H9 (cell line): ENCODE measurements around the gene GBGT1. TPM values are rescaled to one million over a fixed set of nuclear protein-coding genes. Genes with fewer than 3 reads are reported as not detected.

ENCODE experiments used
- DNase-seq: peaks from one replicate; pipeline ENCODE4 v3.0.0-alpha.2; 2017
- H2AFZ ChIP-seq: one replicate; pipeline ENCODE4 v1.6.1; 2013; ENCODE audit warnings: mild to moderate bottlenecking, low read length, control low read depth, moderate library complexity
- H2AK5ac ChIP-seq: 2 replicates; pipeline ENCODE4 v1.6.1; 2013; ENCODE audit warnings: low read length, control low read depth, mixed read lengths; ENCODE audit not compliant: insufficient read length
- H2BK120ac ChIP-seq: one replicate; pipeline ENCODE4 v1.6.1; 2013; ENCODE audit warnings: low read depth, mild to moderate bottlenecking, low read length, control low read depth, inconsistent platforms; ENCODE audit not compliant: poor library complexity, severe bottlenecking
- H2BK12ac ChIP-seq: 2 replicates; pipeline ENCODE4 v1.6.1; 2013; ENCODE audit warnings: low read length, control low read depth, mixed read lengths, low read depth; ENCODE audit not compliant: insufficient read length
- H2BK15ac ChIP-seq: 2 replicates; pipeline ENCODE4 v1.6.1; 2013; ENCODE audit warnings: low read depth, low read length, control low read depth
- H2BK20ac ChIP-seq: one replicate; pipeline ENCODE4 v1.6.1; 2013; ENCODE audit warnings: low read depth, mild to moderate bottlenecking, low read length, control low read depth, inconsistent platforms; ENCODE audit not compliant: poor library complexity, severe bottlenecking
- H2BK5ac ChIP-seq: 2 replicates; pipeline ENCODE4 v1.6.1; 2013; ENCODE audit warnings: low read length, control low read depth, mixed read lengths; ENCODE audit not compliant: insufficient read length
- H3K14ac ChIP-seq: 2 replicates; pipeline ENCODE4 v1.6.1; 2013; ENCODE audit warnings: low read length, control low read depth; ENCODE audit not compliant: insufficient read depth
- H3K18ac ChIP-seq: 2 replicates; pipeline ENCODE4 v1.6.1; 2013; ENCODE audit warnings: low read depth, mild to moderate bottlenecking, mixed read lengths, low read length, control low read depth; ENCODE audit not compliant: insufficient read length
- H3K23ac ChIP-seq: 2 replicates; pipeline ENCODE4 v1.6.1; 2013; ENCODE audit warnings: low read length, control low read depth, mixed read lengths, low read depth; ENCODE audit not compliant: insufficient read length
- H3K23me2 ChIP-seq: 2 replicates; pipeline ENCODE4 v1.6.1; 2013; ENCODE audit warnings: low read depth, mild to moderate bottlenecking, mixed read lengths, low read length, control low read depth; ENCODE audit not compliant: insufficient read length, poor library complexity, severe bottlenecking
- H3K27ac ChIP-seq: 2 replicates; pipeline ENCODE4 v1.5.1; 2013; ENCODE audit warnings: low read length, control low read depth, mixed read lengths, low read depth; ENCODE audit not compliant: insufficient read length
- H3K27me3 ChIP-seq: 2 replicates; pipeline ENCODE4 v1.6.1; 2013; ENCODE audit warnings: low read length, control low read depth, inconsistent platforms; ENCODE audit not compliant: insufficient read depth
- H3K4ac ChIP-seq: 2 replicates; pipeline ENCODE4 v1.6.1; 2013; ENCODE audit warnings: low read depth, mild to moderate bottlenecking, control low read depth, inconsistent platforms, low read length, moderate library complexity
- H3K4me1 ChIP-seq: 2 replicates; pipeline ENCODE4 v1.6.1; 2013; ENCODE audit warnings: low read length, control low read depth, inconsistent platforms; ENCODE audit not compliant: insufficient read depth
- H3K4me2 ChIP-seq: 2 replicates; pipeline ENCODE4 v1.6.1; 2013; ENCODE audit warnings: low read length, control low read depth, mixed read lengths; ENCODE audit not compliant: insufficient read length, insufficient read depth
- H3K56ac ChIP-seq: 2 replicates; pipeline ENCODE4 v1.6.1; 2013; ENCODE audit warnings: low read depth, mild to moderate bottlenecking, mixed read lengths, low read length, control low read depth; ENCODE audit not compliant: insufficient read length
- H3K79me1 ChIP-seq: 2 replicates; pipeline ENCODE4 v1.6.1; 2013; ENCODE audit warnings: low read depth, mild to moderate bottlenecking, moderate library complexity, low read length, control low read depth, inconsistent platforms; ENCODE audit not compliant: insufficient read depth, poor library complexity, severe bottlenecking
- H3K79me2 ChIP-seq: 2 replicates; pipeline ENCODE4 v1.6.1; 2013; ENCODE audit warnings: low read length, control low read depth, inconsistent platforms; ENCODE audit not compliant: insufficient read depth
- H3K9ac ChIP-seq: 2 replicates; pipeline ENCODE4 v1.6.1; 2013; ENCODE audit warnings: low read length, control low read depth, mixed read lengths; ENCODE audit not compliant: insufficient read length; ENCODE audit errors: extremely low read depth
- H3K9me3 ChIP-seq: one replicate; pipeline ENCODE4 v1.6.1; 2013; ENCODE audit warnings: low read depth, low read length, inconsistent platforms; ENCODE audit not compliant: control insufficient read depth
- H3T11ph ChIP-seq: one replicate; pipeline ENCODE4 v1.6.1; 2013; ENCODE audit warnings: mild to moderate bottlenecking, low read length, control low read depth, inconsistent platforms
- H4K20me1 ChIP-seq: one replicate; pipeline ENCODE4 v1.6.1; 2013; ENCODE audit not compliant: control insufficient read depth, insufficient read length, insufficient read depth
- H4K5ac ChIP-seq: 2 replicates; pipeline ENCODE4 v1.6.1; 2013; ENCODE audit warnings: low read depth, mild to moderate bottlenecking, mixed read lengths, low read length, control low read depth; ENCODE audit not compliant: insufficient read length
- H4K8ac ChIP-seq: replicated peaks from 2 replicates; pipeline ENCODE4 v1.6.1; 2013; ENCODE audit warnings: low read length, control low read depth, mixed read lengths, low read depth; ENCODE audit not compliant: insufficient read length
- H4K91ac ChIP-seq: 2 replicates; pipeline ENCODE4 v1.6.1; 2013; ENCODE audit warnings: low read depth, mild to moderate bottlenecking, moderate library complexity, mixed read lengths, low read length, control low read depth; ENCODE audit not compliant: insufficient read length
- H3K27ac Mint-ChIP-seq, 3 experiments: 2 replicates in 2 of 3; 3 replicates in 1 of 3; pipeline ENCODE4 v1.8.0; 2020 to 2021; ENCODE audit warnings: mixed read lengths in 3 of 3, mild to moderate bottlenecking in 1 of 3, moderate library complexity in 1 of 3
- H3K27me3 Mint-ChIP-seq: 2 replicates; pipeline ENCODE4 v1.8.0; 2021; ENCODE audit warnings: low read depth, mild to moderate bottlenecking, moderate library complexity, mixed read lengths
- H3K36me3 Mint-ChIP-seq, 3 experiments: 2 replicates in 2 of 3; 3 replicates in 1 of 3; pipeline ENCODE4 v1.8.0; 2020 to 2021; ENCODE audit warnings: low read depth in 3 of 3, mixed read lengths in 3 of 3; ENCODE audit not compliant: insufficient read depth in 1 of 3
- H3K4me1 Mint-ChIP-seq, 2 experiments: 2 replicates each; pipeline ENCODE4 v1.8.0; 2020; ENCODE audit warnings: mixed read lengths in 2 of 2
- H3K4me3 Mint-ChIP-seq, 2 experiments: 2 replicates in 1 of 2; 3 replicates in 1 of 2; pipeline ENCODE4 v1.8.0; 2020 to 2021; ENCODE audit warnings: mild to moderate bottlenecking in 2 of 2, mixed read lengths in 2 of 2, moderate library complexity in 1 of 2
- H3K9me3 Mint-ChIP-seq, 2 experiments: 2 replicates in 1 of 2; 3 replicates in 1 of 2; pipeline ENCODE4 v1.8.0; 2020; ENCODE audit warnings: mild to moderate bottlenecking in 2 of 2, mixed read lengths in 2 of 2, moderate library complexity in 1 of 2
- CTCF ChIP-seq: fragments of 200-600 bp; sonication (generic); conservative IDR thresholded peaks from 3 replicates; pipeline ENCODE4 v1.8.0; 2021; ENCODE audit warnings: antibody characterized with exemption, mild to moderate bottlenecking
- WGBS: extraction: QIAGEN DNeasy Blood & Tissue Kit; methylation state at CpG from one replicate; pipeline ENCODE4 v1.1.7; 2013; ENCODE audit warnings: missing lambda C conversion rate, low lambda C conversion rate, mixed read lengths; ENCODE audit not compliant: insufficient read length; ENCODE audit errors: extremely low coverage; 5-methylcytosine and 5-hydroxymethylcytosine counted together
- total RNA-seq: library from RNA; stranded (reverse); gene quantifications from 2 replicates; pipeline ENCODE4 v1.2.1, GENCODE V29; 2021

GBGT1 gene
- total RNA-seq, 1 experiment from 2014 or later: 9.3 TPM

GRCh38 chr9:133111808-133112662, 51.7 kb downstream of the GBGT1 start:
- Histone ChIP-seq H2AFZ (no peak overlapping the region), H3T11ph (no peak overlapping the region), H3K4me1 (no peaks in the 10 kb centered on the region), H2AK5ac (no peak overlapping the region), H3K79me1 (no peaks in the 10 kb centered on the region), H2BK20ac (no peak overlapping the region), H3K9me3 (no peaks in the 10 kb centered on the region), H3K56ac (no peak overlapping the region), H3K79me2 (no peaks in the 10 kb centered on the region), H4K91ac (no peak overlapping the region), H4K20me1 (no peaks in the 10 kb centered on the region), H3K4me2 (no peak overlapping the region), H3K18ac (no peak overlapping the region), H4K8ac (no peak overlapping the region), H3K23me2 (no peaks in the 10 kb centered on the region), H3K27ac (no peak overlapping the region), H3K9ac (no peak overlapping the region), H3K14ac (no peak overlapping the region), H4K5ac (no peak overlapping the region), H3K23ac (no peak overlapping the region), H2BK12ac (no peak overlapping the region), H3K4ac (no peak overlapping the region), H3K27me3 (no peaks in the 10 kb centered on the region), H2BK120ac (no peak overlapping the region), H2BK15ac (no peak overlapping the region), H2BK5ac (no peak overlapping the region)
- H3K27ac Mint-ChIP-seq: no peak overlapping the region
- H3K9me3 Mint-ChIP-seq: no peaks in the 10 kb centered on the region
- H3K36me3 Mint-ChIP-seq: peaks cover 7 to 21% (median 21%) of the 10 kb centered on the region in 3 experiments; a peak in 6 of 7 replicates
- peaks cover 2 to 9% of the 10 kb centered on the region in 2 experiments; a peak in 3 of 4 replicates for H3K4me1 Mint-ChIP-seq
- TF ChIP-seq CTCF: no peak
- no peak overlapping the region for H3K4me3 Mint-ChIP-seq
- no peaks in the 10 kb centered on the region; the same call in 1 of the 2 replicates for H3K27me3 Mint-ChIP-seq
- DNase-seq: no peak
- WGBS: no CpG with 5 or more reads among the region's 30 CpGs
